Activated naive CD4-positive, alpha-beta T cell treated with anti-CD3 and anti-CD28 coated beads for 36 hours (primary cell): ENCODE results near the gene USP2. TPM values are rescaled to one million over a fixed set of nuclear protein-coding genes. Genes with fewer than 3 reads are reported as not detected.
A peak's percentile ranks its signal among the peaks of the same experiment; 100 is the strongest.

Experiments
- CTCF ChIA-PET: fragments of 350-600 bp; sonication (Branson Sonifier 250); formaldehyde crosslinking; loops from one replicate; lab custom pipeline; 2021; ENCODE audit warnings: antibody characterized with exemption; lab: Charles Lee
- DNase-seq: peaks from one replicate; pipeline ENCODE4 v3.0.0-alpha.2; 2020
- H3K27ac Mint-ChIP-seq: one replicate; pipeline ENCODE4 v1.8.0; 2021; ENCODE audit warnings: mild to moderate bottlenecking, mixed read lengths
- H3K27me3 Mint-ChIP-seq: one replicate; pipeline ENCODE4 v1.8.0; 2021; ENCODE audit warnings: low read depth, mixed read lengths
- H3K36me3 Mint-ChIP-seq: one replicate; pipeline ENCODE4 v1.8.0; 2021; ENCODE audit warnings: low read depth, mixed read lengths
- H3K4me1 Mint-ChIP-seq: one replicate; pipeline ENCODE4 v1.8.0; 2021; ENCODE audit warnings: low read depth, mixed read lengths
- H3K4me3 Mint-ChIP-seq: one replicate; pipeline ENCODE4 v1.8.0; 2021; ENCODE audit warnings: mild to moderate bottlenecking, moderate library complexity, mixed read lengths
- H3K9me3 Mint-ChIP-seq: one replicate; pipeline ENCODE4 v1.8.0; 2021; ENCODE audit warnings: mixed read lengths
- intact Hi-C: fragments of 100-400 bp; cut with micrococcal nuclease; formaldehyde crosslinking; loops from one replicate; pipeline ENCODE4 v1.15.1; 2023
- total RNA-seq, 2 experiments: library from RNA; stranded (reverse); gene quantifications; one replicate each; pipeline ENCODE4 v1.2.3, GENCODE V29; 2021

USP2 gene
- total RNA-seq, 2 experiments from 2014 or later = 0.35 to 0.57 TPM

DNA sequence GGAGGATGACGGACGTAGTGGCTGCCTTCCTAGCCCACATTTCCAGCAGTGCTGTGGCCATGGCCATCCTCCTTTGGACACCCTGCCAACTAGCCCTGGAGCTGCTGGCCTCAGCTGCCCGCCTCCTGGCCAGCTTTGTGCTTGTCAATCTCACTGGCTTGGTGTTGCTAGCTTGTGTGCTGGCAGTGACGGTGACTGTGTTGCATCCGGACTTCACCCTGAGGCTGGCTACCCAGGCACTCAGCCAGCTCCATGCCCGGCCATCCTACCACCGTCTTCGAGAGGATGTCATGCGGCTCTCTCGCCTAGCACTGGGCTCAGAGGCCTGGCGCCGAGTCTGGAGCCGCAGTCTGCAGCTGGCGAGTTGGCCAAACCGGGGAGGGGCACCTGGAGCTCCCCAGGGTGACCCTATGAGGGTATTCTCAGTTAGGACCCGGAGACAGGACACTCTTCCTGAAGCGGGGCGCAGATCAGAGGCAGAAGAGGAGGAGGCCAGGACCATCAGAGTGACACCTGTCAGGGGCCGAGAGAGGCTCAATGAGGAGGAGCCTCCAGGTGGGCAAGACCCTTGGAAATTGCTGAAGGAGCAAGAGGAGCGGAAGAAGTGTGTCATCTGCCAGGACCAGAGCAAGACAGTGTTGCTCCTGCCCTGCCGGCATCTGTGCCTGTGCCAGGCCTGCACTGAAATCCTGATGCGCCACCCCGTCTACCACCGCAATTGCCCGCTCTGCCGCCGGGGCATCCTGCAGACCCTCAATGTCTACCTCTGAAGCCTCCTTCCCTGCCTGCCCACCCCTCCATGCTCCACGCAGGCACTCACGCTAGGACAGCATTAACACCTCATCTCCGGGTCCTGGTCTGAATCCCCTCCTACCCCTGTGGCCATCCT, 45.6 kb downstream of the USP2 start:
- Mint-ChIP-seq H3K27ac (no peak overlapping the region), H3K27me3 (peaks cover 9% of the 10 kb centered on the region), H3K36me3 (peaks cover 9% of the 10 kb centered on the region), H3K4me1 (peaks cover 35% of the 10 kb centered on the region), H3K4me3 (peak overlapping the region; percentile 93), H3K9me3 (no peaks in the 10 kb centered on the region)
- intact Hi-C loops = loop anchor here (2.0 kb wide), 2 partner anchors 15 to 29 kb away; no protein-coding TSS in a partner anchor
- CTCF ChIA-PET = interaction anchor here (1.1 to 5.0 kb wide), 6 partner anchors 8 to 46 kb away, joined by 3 to 44 read pairs (median 8); partner anchors contain the start of gene USP2
- no peak for DNase-seq

GRCh38 chr11:119335091-119335654, 46.3 kb downstream of the USP2 start:
- H3K27ac Mint-ChIP-seq = peak overlapping the region; percentile 87
- H3K4me3 Mint-ChIP-seq = peak overlapping the region; percentile 93
- CTCF ChIA-PET = interaction anchor here (1.1 to 2.2 kb wide), 6 partner anchors 11 to 47 kb away, joined by 3 to 13 read pairs (median 6); partner anchors contain the start of gene USP2
- H3K27me3 Mint-ChIP-seq = peaks cover 7% of the 10 kb centered on the region
- H3K4me1 Mint-ChIP-seq = peaks cover 32% of the 10 kb centered on the region
- DNase-seq = no peak
- no peaks in the 10 kb centered on the region for H3K9me3 Mint-ChIP-seq
- peaks cover 9% of the 10 kb centered on the region for H3K36me3 Mint-ChIP-seq
- intact Hi-C loops = loop anchor here (2.0 kb wide), 2 partner anchors 14 to 28 kb away; no protein-coding TSS in a partner anchor

GRCh38 chr11:119334174-119334930, 47.1 kb downstream of the USP2 start, which contains the start of gene RNF26:
TSS of gene RNF26 (plus strand) at chr11:119334527. CDS start at chr11:119335123, 596 bp downstream.
- DNase-seq = peak; percentile 98
- Mint-ChIP-seq H3K4me3 (peak within 1 kb of the TSS; percentile 93), H3K4me1 (peaks cover 31% of the 10 kb centered on the region), H3K36me3 (peaks cover 9% of the 10 kb centered on the region), H3K27ac (peak within 1 kb of the TSS; percentile 91), H3K27me3 (peaks cover 5% of the 10 kb centered on the region), H3K9me3 (no peaks in the 10 kb centered on the region)
- CTCF ChIA-PET = interaction anchor here (1.2 to 2.2 kb wide), 4 partner anchors 11 to 47 kb away, joined by 3 to 13 read pairs (median 8); partner anchors contain the start of gene USP2
- intact Hi-C loops = loop anchor here (1.0 to 2.0 kb wide), 4 partner anchors 14 to 239 kb away; partner anchors contain the start of gene USP2

GRCh38 chr11:119332111-119332765, 49.3 kb downstream of the USP2 start:
- no peaks in the 10 kb centered on the region for H3K9me3 Mint-ChIP-seq
- H3K36me3 Mint-ChIP-seq = peaks cover 9% of the 10 kb centered on the region
- peaks cover 23% of the 10 kb centered on the region for H3K4me1 Mint-ChIP-seq
- H3K27me3 Mint-ChIP-seq = no peaks in the 10 kb centered on the region
- H3K27ac Mint-ChIP-seq = no peak overlapping the region
- intact Hi-C loops = no loop called here
- H3K4me3 Mint-ChIP-seq = no peak overlapping the region
- CTCF ChIA-PET = interaction anchor here (1.1 to 2.6 kb wide), 2 partner anchors 10 to 127 kb away, joined by 3 to 20 read pairs; partner anchors contain the start of gene CBL
- DNase-seq = no peak

DNA sequence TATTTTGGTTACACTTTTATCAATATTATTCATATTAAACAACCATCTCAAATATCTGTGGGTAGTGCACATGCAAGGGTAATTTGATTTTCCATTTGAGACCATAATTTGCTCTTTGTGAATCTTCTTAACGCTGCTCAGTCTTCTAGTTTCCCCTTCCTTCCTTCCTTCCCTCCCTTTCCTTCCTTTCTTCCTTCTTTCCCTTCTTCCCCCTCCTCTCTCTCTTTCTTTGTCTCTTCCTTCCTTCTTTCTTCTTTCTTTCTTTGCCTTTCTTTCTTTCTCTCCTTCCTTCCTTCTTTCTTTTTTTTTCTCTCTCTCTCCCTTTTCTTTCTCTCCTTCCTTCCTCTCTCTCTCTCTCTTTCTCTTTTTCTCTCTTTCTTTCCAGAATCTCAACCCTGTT, 51.3 kb downstream of the USP2 start:
- H3K36me3 Mint-ChIP-seq = no peaks in the 10 kb centered on the region
- peaks cover 5% of the 10 kb centered on the region for H3K4me1 Mint-ChIP-seq
- CTCF ChIA-PET = interaction anchor here (5.3 kb wide), 1 partner anchor 8 kb away, joined by 44 read pairs; the partner anchor contains the start of gene C1QTNF5
- no peak overlapping the region for H3K27ac Mint-ChIP-seq
- DNase-seq = no peak
- no peaks in the 10 kb centered on the region for H3K27me3 Mint-ChIP-seq
- intact Hi-C loops = no loop called here
- H3K9me3 Mint-ChIP-seq = no peaks in the 10 kb centered on the region
- H3K4me3 Mint-ChIP-seq = no peak overlapping the region

GRCh38 chr11:119329320-119329719, 52.2 kb downstream of the USP2 start:
- Mint-ChIP-seq H3K27ac (no peak overlapping the region), H3K4me1 (no peaks in the 10 kb centered on the region)

DNA sequence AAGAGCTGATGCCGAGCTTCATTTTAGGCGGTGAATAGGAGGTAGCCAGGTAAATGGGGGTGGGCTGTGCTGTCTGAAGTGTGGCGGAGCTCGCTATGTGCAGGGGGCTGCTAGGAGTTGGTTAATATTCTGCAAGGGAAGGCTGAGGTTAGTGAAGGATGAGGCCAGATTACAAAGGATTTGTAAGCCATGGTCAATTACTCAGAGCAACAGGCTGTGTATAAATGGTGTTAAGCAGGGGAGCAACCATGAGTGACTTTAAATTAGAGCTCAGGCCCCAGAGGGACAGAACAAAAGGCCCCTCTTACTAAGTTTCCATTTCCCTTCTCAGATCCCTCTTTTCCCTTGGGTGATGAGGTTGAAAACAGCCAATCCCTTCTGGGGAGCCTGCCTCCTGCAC, 57.3 kb downstream of the USP2 start:
- H3K9me3 Mint-ChIP-seq = no peaks in the 10 kb centered on the region
- no peaks in the 10 kb centered on the region for H3K36me3 Mint-ChIP-seq
- H3K27ac Mint-ChIP-seq = no peak overlapping the region
- no peak for DNase-seq
- intact Hi-C loops = no loop called here
- peaks cover 18% of the 10 kb centered on the region for H3K4me1 Mint-ChIP-seq
- no peak overlapping the region for H3K4me3 Mint-ChIP-seq
- H3K27me3 Mint-ChIP-seq = peaks cover 2% of the 10 kb centered on the region
- CTCF ChIA-PET = interaction anchor here (0.6 to 4.4 kb wide), 32 partner anchors 8 to 282 kb away, joined by 3 to 70 read pairs (median 5); partner anchors contain the start of genes C1QTNF5, CBL, NLRX1 and RNF26

More at GRCh38 chr11:119329320-119329719, 52.2 kb downstream of the USP2 start:
- H3K9me3 Mint-ChIP-seq = no peaks in the 10 kb centered on the region
- no peaks in the 10 kb centered on the region for H3K36me3 Mint-ChIP-seq
- H3K4me3 Mint-ChIP-seq = no peak overlapping the region
- CTCF ChIA-PET = interaction anchor here (0.7 to 5.3 kb wide), 2 partner anchors 9 to 124 kb away, joined by 4 to 44 read pairs; partner anchors contain the start of gene C1QTNF5
- no peak for DNase-seq
- intact Hi-C loops = no loop called here
- H3K27me3 Mint-ChIP-seq = no peaks in the 10 kb centered on the region

DNA sequence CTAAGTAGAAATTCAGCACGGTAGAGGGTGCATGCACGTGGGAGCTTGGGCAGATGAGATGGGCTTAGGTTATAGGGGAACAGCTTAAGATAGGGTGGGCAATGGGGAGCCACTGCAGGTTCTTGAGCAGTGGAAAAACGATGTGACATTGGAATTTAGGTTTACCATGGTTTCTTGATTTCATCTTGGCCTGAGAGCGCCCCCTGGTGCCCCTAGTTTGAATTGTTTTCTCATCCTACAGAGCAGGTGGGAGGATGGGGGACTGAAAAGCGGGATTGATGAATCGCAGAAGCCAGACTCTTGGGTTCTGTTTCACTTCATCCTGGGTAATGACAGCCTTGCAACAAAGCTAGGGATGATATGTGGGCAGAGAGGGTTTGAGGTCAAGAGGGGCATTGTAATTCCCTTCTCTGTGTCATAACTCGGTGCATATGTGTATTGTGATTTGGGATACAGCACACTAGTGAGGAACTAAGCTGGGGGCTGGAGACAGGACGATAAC, 57.9 kb downstream of the USP2 start:
- CTCF ChIA-PET = interaction anchor here (0.6 to 4.4 kb wide), 44 partner anchors 8 to 282 kb away, joined by 3 to 70 read pairs (median 4); partner anchors contain the start of genes C1QTNF5, CBL, NLRX1 and RNF26
- intact Hi-C loops = loop anchor here (1.0 to 2.0 kb wide), 9 partner anchors 39 to 267 kb away; partner anchors contain the start of genes CBL, DPAGT1, HYOU1 and NLRX1

GRCh38 chr11:119322921-119323531, 58.5 kb downstream of the USP2 start:
- Mint-ChIP-seq H3K9me3 (no peaks in the 10 kb centered on the region), H3K27ac (no peak overlapping the region), H3K4me3 (no peak overlapping the region), H3K27me3 (peaks cover 10% of the 10 kb centered on the region), H3K4me1 (peaks cover 18% of the 10 kb centered on the region), H3K36me3 (no peaks in the 10 kb centered on the region)
- intact Hi-C loops = loop anchor here (1.0 to 2.0 kb wide), 9 partner anchors 38 to 266 kb away; partner anchors contain the start of genes CBL, DPAGT1, HYOU1 and NLRX1
- CTCF ChIA-PET = interaction anchor here (0.6 to 4.4 kb wide), 40 partner anchors 8 to 281 kb away, joined by 3 to 70 read pairs (median 4); partner anchors contain the start of genes C1QTNF5, CBL, NLRX1 and RNF26
- no peak for DNase-seq

More for the DNA sequence above, 57.9 kb downstream of the USP2 start:
- peak; percentile 94 for DNase-seq
- H3K4me1 Mint-ChIP-seq = peaks cover 18% of the 10 kb centered on the region
- no peak overlapping the region for H3K4me3 Mint-ChIP-seq
- peaks cover 6% of the 10 kb centered on the region for H3K27me3 Mint-ChIP-seq
- no peaks in the 10 kb centered on the region for H3K9me3 Mint-ChIP-seq
- no peak overlapping the region for H3K27ac Mint-ChIP-seq
- no peaks in the 10 kb centered on the region for H3K36me3 Mint-ChIP-seq

- CTCF ChIA-PET = interaction anchor here (0.8 to 4.4 kb wide), 23 partner anchors 7 to 634 kb away, joined by 3 to 70 read pairs (median 6); partner anchors contain the start of genes C1QTNF5, CBL, NLRX1 and VPS11
- Mint-ChIP-seq H3K36me3 (no peaks in the 10 kb centered on the region), H3K4me1 (peaks cover 18% of the 10 kb centered on the region), H3K27ac (no peak overlapping the region), H3K9me3 (no peaks in the 10 kb centered on the region), H3K27me3 (peaks cover 16% of the 10 kb centered on the region), H3K4me3 (no peak overlapping the region)
- no peak for DNase-seq
- intact Hi-C loops = loop anchor here (2.0 kb wide), 3 partner anchors 38 to 266 kb away; partner anchors contain the start of genes DPAGT1 and HYOU1
Observed at GRCh38 chr11:119322360-119322739, 59.1 kb downstream of the USP2 start.
